GM12801 (cell line): ENCODE results near the gene TMEM88.

ENCODE experiments used
- CTCF ChIP-seq: IDR thresholded peaks from one replicate; pipeline ENCODE4 v1.5.1; 2011; ENCODE audit warnings: control low read depth; ENCODE audit not compliant: insufficient read length; ENCODE audit errors: extremely low read depth

The TMEM88 gene

DNA sequence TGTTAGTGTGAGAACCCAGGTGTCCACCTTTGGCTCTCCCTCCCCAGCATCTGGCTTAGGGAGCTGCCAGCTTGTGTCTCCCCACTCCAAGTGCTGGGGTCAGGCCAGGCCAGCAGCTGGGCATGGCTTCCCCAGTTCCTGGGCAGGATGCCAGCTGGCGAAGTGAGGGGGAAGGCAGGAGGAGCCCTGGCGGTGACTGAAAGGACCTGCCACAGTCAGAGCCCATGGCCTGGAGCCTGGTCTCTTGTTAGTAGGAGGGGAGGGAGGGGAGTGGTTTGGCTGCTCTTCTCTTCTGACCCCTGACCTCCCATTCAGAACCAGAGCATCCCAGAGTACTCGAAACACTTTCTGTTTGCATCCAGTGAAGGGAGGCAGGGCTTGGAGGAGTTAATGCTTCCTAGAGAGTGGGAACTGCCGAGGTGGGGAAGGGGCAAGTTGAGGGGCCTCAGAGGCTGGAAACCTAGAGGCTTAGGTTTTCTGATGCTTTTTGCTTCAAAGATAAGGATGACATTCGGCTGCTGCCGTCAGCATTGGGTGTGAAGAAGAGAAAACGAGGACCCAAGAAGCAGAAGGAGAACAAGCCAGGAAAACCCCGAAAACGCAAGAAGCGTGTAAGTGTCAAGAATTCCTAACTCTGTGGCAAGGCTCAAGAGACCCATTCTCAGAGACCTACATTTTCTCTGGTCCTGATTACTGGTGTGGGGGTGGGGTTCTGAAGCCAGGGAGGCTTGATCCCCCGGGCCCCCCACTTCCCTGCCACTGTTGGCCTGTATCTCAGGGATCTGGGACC is 34.5 kb downstream of the TMEM88 start:
- no peak for TF ChIP-seq CTCF

DNA sequence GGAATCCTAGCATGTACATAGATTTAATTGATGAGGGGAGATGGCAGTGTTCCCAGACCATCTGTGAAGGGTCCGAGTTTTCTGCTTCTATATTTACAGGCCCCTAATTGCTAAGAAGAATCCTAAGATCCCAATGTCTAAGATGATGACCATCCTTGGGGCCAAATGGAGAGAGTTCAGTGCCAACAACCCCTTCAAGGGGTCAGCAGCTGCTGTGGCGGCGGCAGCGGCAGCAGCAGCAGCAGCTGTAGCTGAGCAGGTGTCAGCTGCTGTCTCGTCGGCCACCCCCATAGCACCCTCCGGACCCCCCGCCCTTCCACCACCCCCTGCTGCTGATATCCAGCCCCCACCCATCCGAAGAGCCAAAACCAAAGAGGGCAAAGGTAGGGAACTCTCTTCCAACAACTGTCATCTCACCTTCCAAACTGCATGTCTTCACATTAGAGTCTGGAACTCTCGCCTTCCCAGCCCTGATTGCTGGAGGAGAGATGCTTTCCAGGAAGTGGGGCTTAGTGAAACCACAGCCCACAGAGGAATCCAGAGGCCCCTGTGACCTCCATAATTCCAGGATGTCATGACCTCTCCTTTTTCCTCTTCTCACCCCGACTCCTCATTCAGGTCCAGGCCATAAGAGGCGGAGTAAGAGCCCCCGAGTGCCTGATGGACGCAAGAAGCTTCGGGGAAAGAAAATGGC is 38.5 kb downstream of the TMEM88 start:
- TF ChIP-seq CTCF = no peak

DNA sequence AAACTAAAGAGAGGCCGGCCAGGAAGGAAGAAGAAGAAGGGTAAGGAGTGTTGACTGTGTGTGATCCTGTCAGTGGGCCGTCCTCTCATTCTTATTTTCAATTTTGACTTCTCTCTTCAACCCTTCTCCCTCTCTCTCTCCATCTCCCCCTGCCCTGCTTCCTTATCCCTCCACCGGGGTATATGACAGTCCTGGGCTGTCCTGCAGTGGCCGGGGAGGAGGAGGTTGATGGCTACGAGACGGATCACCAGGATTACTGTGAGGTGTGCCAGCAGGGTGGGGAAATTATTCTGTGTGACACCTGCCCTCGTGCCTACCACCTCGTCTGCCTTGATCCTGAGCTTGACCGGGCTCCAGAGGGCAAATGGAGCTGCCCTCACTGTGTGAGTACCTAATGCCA is 39.4 kb downstream of the TMEM88 start:
- TF ChIP-seq CTCF = no peak

- no peak for TF ChIP-seq CTCF
Observed at GRCh38 chr17:7894866-7895265, 40.0 kb downstream of the TMEM88 start.

DNA sequence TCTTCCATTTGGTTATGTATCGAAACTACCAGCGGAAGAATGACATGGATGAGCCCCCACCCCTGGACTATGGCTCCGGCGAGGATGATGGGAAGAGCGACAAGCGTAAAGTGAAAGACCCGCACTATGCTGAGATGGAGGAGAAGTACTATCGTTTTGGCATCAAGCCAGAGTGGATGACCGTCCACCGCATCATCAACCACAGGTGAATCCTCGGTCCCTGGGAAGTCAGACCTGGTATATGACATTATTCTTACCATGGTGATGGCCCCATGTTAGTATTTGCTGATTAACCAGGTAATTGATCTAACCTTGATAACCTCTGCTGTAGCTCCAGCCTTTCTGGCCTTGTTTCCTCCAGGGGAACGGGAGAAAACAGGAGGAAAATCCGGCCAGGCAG is 42.2 kb downstream of the TMEM88 start:
- no peak for TF ChIP-seq CTCF

DNA sequence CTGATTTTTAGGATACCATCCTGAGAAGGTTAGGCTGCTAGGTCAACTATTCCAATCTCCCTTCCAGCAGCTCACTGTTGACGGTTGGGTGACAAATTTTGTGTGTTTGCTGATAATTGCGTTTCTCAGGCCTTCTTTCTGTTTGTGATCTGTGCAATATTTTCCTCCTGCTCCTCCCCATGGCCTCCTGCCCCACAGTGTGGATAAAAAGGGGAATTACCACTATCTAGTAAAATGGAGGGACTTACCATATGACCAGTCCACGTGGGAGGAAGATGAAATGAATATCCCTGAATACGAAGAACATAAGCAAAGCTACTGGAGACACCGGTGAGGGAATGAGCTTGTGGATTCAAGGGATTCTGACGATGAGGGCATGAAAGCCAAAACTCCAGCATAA is 42.9 kb downstream of the TMEM88 start:
- TF ChIP-seq CTCF = no peak

DNA sequence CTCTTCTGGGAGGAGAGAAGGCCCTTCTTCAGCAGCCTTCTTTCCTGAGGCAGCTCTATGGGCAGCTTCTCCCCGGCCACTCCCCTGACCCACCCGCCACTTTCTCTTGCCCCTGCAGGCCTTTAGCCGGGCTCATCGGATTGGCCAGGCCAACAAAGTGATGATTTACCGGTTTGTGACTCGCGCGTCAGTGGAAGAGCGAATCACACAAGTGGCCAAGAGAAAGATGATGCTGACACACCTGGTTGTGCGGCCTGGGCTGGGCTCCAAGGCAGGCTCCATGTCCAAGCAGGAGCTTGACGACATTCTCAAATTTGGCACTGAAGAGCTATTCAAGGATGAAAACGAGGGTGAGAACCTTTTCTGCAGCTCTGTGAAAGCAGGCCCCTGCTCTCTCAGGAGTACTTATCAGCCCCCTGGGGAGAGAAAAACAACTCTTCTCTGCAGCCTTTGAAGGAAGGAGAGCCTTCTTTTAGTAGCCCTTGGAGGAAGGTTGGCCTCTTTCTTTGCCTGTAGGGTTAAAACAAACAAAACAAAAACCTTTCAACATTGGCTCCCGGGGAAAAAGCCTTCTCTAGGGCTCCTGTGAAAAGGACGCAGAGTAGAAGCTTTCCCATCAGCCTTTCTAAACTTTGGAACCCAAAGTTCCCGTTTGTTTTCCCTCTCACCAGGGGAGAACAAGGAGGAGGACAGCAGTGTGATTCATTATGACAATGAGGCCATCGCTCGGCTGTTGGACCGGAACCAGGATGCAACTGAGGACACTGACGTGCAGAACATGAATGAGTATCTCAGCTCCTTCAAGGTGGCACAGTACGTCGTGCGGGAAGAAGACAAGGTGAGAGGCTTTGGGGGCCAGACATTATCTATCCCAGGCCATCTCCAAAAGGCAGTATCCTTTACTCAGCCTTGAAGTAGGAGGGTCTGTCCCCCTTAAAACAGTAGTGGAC is 48.6 kb downstream of the TMEM88 start:
- no peak for TF ChIP-seq CTCF
